Esophagus squamous epithelium (tissue), 5 donors: Measurements from ENCODE around the gene SPON1. TPM values are rescaled to one million over a fixed set of nuclear protein-coding genes. Genes with fewer than 3 reads are reported as not detected.
"Not testable (repeated sequence)": the region's sequence is repeated elsewhere in the genome, so short reads cannot be mapped to it uniquely, and the experiment has no call there.

ENCODE experiments used
- DNase-seq: peaks from one replicate; lab custom pipeline; 2025; lab: John Stamatoyannopoulos, UW
- H3K27ac ChIP-seq, 4 donors: fragments of 200-600 bp; sonication (generic); one replicate each; pipeline ENCODE4 v1.5.1; 2016 to 2019; ENCODE audit warnings: mild to moderate bottlenecking in 1 of 4
- H3K27me3 ChIP-seq, 4 donors: fragments of 200-600 bp; sonication (generic); 1 replicate in 3 of 4; 2 replicates in 1 of 4; pipeline versions ENCODE4 v1.5.1 to v1.6.0; 2017 to 2021; ENCODE audit warnings: antibody characterized with exemption in 1 of 4
- H3K36me3 ChIP-seq, 3 donors: fragments of 200-600 bp; sonication (generic); one replicate each; pipeline ENCODE4 v1.5.1; 2016 to 2019
- H3K4me1 ChIP-seq, 3 donors: fragments of 200-600 bp; sonication (generic); one replicate each; pipeline ENCODE4 v1.5.1; 2017 to 2019
- H3K4me3 ChIP-seq, 4 donors: fragments of 200-600 bp; sonication (generic); 1 replicate in 3 of 4; 2 replicates in 1 of 4; pipeline ENCODE4 v1.5.1; 2016 to 2019; ENCODE audit warnings: mild to moderate bottlenecking in 2 of 4, moderate library complexity in 1 of 4
- H3K9me3 ChIP-seq, 3 donors: fragments of 200-600 bp; sonication (generic); one replicate each; pipeline ENCODE4 v1.5.1; 2016 to 2019
- CTCF ChIP-seq, 6 experiments: fragments of 450-650 bp in 4 of 6; fragments of 200-600 bp in 2 of 6; sonication (generic) in 2 of 6; IDR thresholded peaks; one replicate each; pipeline ENCODE4 v1.5.1; 2016 to 2019; ENCODE audit warnings: antibody characterized with exemption in 6 of 6, mild to moderate bottlenecking in 4 of 6, moderate library complexity in 4 of 6
- POLR2A ChIP-seq, 4 donors: fragments of 450-650 bp; IDR thresholded peaks; one replicate each; pipeline ENCODE4 v1.6.1; 2017; ENCODE audit warnings: antibody characterized with exemption in 4 of 4, mild to moderate bottlenecking in 4 of 4, moderate library complexity in 3 of 4
- WGBS, 2 donors: methylation state at CpG; one replicate each; pipeline ENCODE4 v1.1.5; 2018; 5-methylcytosine and 5-hydroxymethylcytosine counted together
- intact Hi-C: fragments of 100-400 bp; cut with DNase I; formaldehyde crosslinking; loops from one replicate; pipeline ENCODE4 v1.15.0; 2022
- total RNA-seq, 4 donors: library from RNA; depleted of rRNA; stranded (reverse); fragments of >200 nt; gene quantifications; one replicate each; pipeline ENCODE4 v1.1.0, GENCODE V29; 2016
- donor health status: DM: yes; HTN: yes; CAD: no.

Gene SPON1
- total RNA-seq, 4 donors from 2014 or later = 1.6 to 44.4 (median 6.5) TPM

GRCh38 chr11:13928566-13929251 is 33.8 kb upstream of the SPON1 start:
- Histone ChIP-seq H3K4me3 (no peak overlapping the region), H3K27me3 (no peaks in the 10 kb centered on the region), H3K4me1 (peaks cover 3 to 25% (median 5%) of the 10 kb centered on the region in 3 donors), H3K9me3 (no peaks in the 10 kb centered on the region), H3K36me3 (no peaks in the 10 kb centered on the region), H3K27ac (peak overlapping the region in 1 of 4 donors; percentile 44)
- TF ChIP-seq POLR2A (IDR thresholded peaks at IDR 0.05) (no peak), CTCF (IDR thresholded peaks at IDR 0.05) (no peak)
- WGBS, 2 donors = 30 to 32% methylated on average over 4 of the region's 4 CpGs
- intact Hi-C loops = no loop called here
- no peak for DNase-seq

DNA sequence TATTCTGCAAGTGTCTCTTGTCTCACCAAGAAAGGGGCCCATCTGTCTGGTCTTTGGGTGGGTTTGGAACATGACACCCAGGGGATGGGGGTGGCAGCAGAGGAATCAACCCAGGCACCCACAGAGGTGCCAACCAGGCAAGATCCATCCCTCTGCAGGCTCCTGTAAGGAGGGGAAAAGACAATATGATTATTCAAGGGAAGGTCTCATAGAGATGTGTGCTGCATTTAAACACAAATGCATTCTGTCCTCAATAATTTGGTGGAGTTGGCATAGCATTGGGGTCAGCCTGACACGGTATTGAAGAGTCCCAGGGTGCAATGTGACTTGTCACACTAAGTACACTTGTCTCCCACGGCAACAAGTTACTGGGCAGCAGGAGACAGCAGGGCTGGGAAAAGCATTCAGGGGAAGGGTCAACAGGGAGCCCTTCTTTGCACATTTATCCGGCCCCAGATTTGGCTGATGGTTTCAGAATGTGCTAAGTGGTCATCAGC is 33.1 kb upstream of the SPON1 start:
- no peak for TF ChIP-seq CTCF (IDR thresholded peaks at IDR 0.05)
- no peak for TF ChIP-seq POLR2A (IDR thresholded peaks at IDR 0.05)
- Histone ChIP-seq H3K9me3 (peaks cover 0 to 5% (median 3%) of the 10 kb centered on the region in 3 donors), H3K27ac (no peak overlapping the region), H3K4me1 (peaks cover 0 to 18% (median 5%) of the 10 kb centered on the region in 3 donors), H3K27me3 (no peaks in the 10 kb centered on the region), H3K4me3 (no peak overlapping the region), H3K36me3 (no peaks in the 10 kb centered on the region)
- no peak for DNase-seq
- 59 to 67% methylated on average over 3 of the region's 3 CpGs for WGBS, 2 donors
- intact Hi-C loops = no loop called here

DNA sequence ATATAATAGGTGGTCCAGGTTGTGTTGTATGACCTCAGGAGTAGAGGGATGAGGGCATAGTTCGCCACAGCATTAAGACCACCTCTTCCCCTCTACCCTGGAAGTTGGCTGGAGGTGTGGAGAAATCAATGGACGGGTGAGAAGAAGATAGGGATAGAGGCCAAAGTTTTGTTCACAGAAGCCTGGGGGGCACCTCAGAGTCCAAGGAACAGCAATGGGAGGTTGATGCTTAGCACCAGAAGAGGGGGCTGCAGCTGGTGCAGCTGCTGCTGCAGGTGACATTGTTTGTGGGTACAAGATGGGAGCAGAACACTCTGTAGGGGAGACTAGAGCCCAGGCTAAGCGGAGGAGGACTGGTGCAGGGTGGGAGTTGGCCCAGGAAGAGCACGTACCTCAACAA is 31.2 kb upstream of the SPON1 start:
- no peaks in the 10 kb centered on the region for H3K36me3 ChIP-seq
- peaks cover 0 to 12% (median 5%) of the 10 kb centered on the region in 3 donors for H3K4me1 ChIP-seq
- TF ChIP-seq CTCF (IDR thresholded peaks at IDR 0.05) (no peak), POLR2A (IDR thresholded peaks at IDR 0.05) (no peak)
- no peaks in the 10 kb centered on the region for H3K27me3 ChIP-seq
- H3K27ac ChIP-seq = no peak overlapping the region
- H3K4me3 ChIP-seq = no peak overlapping the region
- DNase-seq = no peak
- peaks cover 0 to 5% (median 3%) of the 10 kb centered on the region in 3 donors for H3K9me3 ChIP-seq
- 67 to 76% methylated on average over 3 to 4 of the region's 4 CpGs for WGBS, 2 donors
- intact Hi-C loops = no loop called here

- H3K27ac ChIP-seq, H3K4me1 ChIP-seq, H3K4me3 ChIP-seq, H3K9me3 ChIP-seq, H3K27me3 ChIP-seq, intact Hi-C loops, DNase-seq, H3K36me3 ChIP-seq: not testable (repeated sequence)
- WGBS, 2 donors = 80 to 91% methylated on average over 4 of the region's 4 CpGs
Measured at GRCh38 chr11:13937154-13937553, 25.4 kb upstream of the SPON1 start.

- H3K36me3 ChIP-seq, H3K27me3 ChIP-seq, intact Hi-C loops, DNase-seq, H3K4me3 ChIP-seq, H3K9me3 ChIP-seq, H3K27ac ChIP-seq: not testable (repeated sequence)
- WGBS, 2 donors = 80 to 100% methylated on average over 1 of the region's 10 CpGs
- H3K4me1 ChIP-seq = peaks cover 0 to 11% (median 3%) of the 10 kb centered on the region in 3 donors
Measured at GRCh38 chr11:13938829-13939228, 23.7 kb upstream of the SPON1 start.
